ENCODE results near the gene ACACA.

- TF ChIP-seq CTCF (IDR thresholded peaks at IDR 0.05; ENCODE audit: low read length), result no peak
- TF ChIP-seq EZH2 (optimal IDR thresholded peaks at IDR 0.05; ENCODE audit: low read depth, low read length), result no peak
- TF ChIP-seq EZH2phosphoT487 (IDR thresholded peaks at IDR 0.05; ENCODE audit: low read length), result no peak
These were observed 313.9 kb downstream of the ACACA start for GRCh38 chr17:37092701-37093100.

Data from MM.1S (cell line).